Left lobe of liver (tissue), 2 donors: ENCODE data around the gene PYDC1. TPM values are rescaled to one million over a fixed set of nuclear protein-coding genes. Genes with fewer than 3 reads are reported as not detected.
"Not testable (repeated sequence)": the region's sequence is repeated elsewhere in the genome, so short reads cannot be mapped to it uniquely, and the experiment has no call there.

Experiments
- ATAC-seq: fragments of 200-7000 bp; cut with Tn5 transposase; one replicate; pipeline ENCODE4 v1.9.1; 2020; ENCODE audit warnings: mild to moderate bottlenecking, moderate library complexity
- DNase-seq: peaks from one replicate; pipeline ENCODE4 v3.0.0-alpha.2; 2020; ENCODE audit warnings: low spot score
- total RNA-seq: library from RNA; stranded (reverse); gene quantifications from one replicate; pipeline ENCODE4 v1.2.1, GENCODE V29; 2021
- donor health status: DM: no; HTN: no; CAD: no; lungs with moderate emphysema.
- donor health status: DM: no; HTN: yes; CAD: no.

Gene PYDC1
- total RNA-seq = not detected

DNA sequence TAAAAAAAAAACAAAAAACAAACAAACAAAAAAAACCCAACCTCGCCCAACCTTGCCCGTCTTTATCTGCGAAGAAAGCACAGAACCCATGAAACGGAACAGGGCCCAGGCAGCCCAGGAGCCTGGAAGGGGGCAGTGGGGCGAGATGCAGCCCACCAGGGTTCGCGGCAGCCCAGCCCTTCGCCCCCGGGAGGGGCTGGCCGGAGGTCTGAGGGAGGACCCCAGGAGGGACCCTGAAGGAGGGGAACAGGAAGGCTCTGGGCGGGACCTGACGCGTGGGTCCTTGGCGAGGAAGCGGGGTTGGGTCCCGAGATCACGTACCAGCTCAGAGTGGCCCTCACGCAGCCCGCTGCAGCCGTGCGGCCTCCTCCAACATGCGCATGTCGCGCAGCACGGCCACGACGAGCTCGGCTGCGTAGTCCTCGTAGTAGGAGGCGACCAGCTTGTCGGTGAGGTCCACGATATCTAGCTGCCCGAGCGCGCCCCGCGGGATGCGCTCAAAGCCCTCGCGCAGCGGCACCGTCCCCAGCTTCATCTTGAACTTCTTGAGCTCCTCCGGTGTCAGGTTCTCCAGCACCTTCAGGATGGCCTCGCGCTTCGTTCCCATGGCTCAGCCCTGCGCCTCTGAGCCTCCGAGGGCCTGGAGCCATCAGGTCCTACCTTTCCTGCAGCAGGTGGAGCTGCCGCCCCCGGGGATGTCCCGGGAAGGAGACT is at the start of gene PYDC1:
Gene PYDC1, minus strand, starts transcription at position 714 of the 714 bp plus-strand sequence. Its CDS starts 107 bp downstream, at position 607.
- DNase-seq (no peak), ATAC-seq (no peak)

DNA sequence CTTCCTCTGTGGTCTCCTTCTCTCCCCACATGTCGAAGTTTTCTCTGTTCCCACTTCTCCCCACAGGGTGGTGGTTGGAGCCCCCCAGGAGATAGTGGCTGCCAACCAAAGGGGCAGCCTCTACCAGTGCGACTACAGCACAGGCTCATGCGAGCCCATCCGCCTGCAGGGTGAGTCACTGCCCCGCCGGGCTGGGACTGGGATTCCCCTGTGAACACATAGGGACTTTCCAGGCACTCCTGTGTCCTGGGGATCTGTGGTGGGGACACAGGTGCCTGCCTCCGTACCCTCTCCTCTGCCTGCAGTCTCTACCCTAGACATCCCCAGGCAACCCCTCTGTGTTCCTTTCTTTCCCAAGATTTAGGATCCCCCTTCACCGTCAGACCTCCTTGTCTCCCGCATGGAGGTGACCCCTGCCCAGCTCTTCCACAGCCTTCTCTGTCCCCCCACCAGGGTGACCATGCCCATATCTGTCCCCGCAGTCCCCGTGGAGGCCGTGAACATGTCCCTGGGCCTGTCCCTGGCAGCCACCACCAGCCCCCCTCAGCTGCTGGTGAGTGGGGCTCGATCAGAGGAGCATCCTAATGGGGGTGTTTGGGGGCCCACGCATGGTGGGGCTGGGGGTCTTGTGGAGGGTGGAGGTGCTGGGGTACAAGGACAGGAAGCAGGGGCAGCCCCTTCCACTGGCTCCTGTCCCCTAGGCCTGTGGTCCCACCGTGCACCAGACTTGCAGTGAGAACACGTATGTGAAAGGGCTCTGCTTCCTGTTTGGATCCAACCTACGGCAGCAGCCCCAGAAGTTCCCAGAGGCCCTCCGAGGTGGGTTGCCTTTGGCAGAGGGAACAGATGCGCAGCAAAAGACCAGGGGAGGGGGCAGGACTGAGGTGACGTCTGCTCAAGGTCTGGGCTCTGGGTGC is 48.7 kb upstream of the PYDC1 start:
- no peak for ATAC-seq
- peak; percentile 40 for DNase-seq

DNA sequence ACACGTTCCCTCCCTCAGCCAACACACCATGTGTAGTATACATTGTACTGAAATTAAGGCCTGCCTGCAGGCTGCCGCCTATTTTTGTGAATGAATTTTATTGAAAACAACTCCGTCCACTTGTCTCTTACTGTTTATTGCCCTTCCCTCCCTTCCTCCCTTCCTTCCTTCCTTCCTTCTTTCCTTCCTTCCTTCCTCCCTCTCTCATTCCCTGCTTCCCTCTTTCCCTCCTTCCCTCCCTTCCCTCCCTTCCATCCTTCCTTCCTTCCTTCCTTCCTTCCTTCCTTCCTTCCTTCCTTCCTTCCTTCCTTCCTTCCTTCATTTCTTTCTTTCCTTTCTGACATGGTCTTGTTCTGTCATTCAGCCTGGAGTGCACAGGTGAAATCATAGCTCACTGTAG is 45.1 kb upstream of the PYDC1 start:
- no peak for DNase-seq
- ATAC-seq = no peak

DNA sequence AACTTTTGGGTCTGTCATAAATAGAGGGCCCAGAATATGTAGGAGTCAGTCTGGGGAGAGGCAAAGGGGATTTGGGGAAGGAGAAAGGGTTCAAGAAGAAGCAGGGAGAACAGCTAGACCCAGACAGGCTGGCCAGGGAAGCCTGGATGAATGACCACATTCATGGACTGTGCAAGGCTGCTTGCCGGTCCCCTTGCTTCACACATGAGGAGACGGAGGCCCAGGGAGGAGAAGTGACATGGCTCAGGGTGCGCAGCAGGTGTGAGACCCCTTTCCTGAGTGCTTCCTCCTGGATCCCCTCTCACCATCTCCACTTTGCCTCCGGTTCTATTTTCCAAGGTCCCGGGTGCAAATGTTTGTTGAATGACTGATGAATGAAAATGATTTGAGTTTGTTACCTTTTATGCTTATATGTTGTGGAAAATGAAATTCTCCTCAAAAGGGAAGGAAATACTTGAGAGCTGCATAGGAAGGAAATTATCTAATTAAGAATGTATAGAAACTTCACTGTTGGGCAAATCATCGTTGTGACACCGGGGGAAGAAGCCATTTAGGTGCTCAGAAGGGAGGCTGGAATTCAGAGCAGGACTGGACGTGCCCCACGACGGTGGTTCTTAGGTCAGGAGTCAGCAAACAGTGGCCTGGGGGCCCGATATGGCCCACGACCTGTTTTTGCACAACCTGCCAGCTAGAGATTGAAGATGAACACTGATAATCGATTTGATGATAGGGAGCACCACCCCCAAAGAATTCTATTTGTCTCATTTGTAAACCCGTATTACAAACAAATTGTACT is 43.4 kb upstream of the PYDC1 start:
- ATAC-seq = no peak

DNA sequence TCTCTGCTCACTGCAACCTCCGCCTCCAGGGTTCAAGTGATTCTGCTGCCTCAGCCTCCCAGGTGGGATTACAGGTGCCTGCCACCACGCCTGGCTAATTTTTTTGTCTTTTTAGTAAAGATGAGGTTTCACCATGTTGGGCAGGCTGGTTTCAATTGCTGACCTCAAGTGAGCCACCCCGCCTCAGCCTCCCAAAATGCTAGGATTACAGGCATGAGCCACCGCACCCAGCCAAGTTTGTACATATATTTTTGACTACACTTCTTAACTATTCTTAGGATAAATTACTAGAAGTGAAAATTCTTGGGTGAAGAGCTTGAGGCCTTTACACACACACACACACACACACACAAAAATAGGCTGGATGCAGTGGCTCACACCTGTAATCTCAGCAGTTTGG is 41.4 kb upstream of the PYDC1 start:
- ATAC-seq = no peak
- DNase-seq = no peak

More for the DNA sequence above, 43.4 kb upstream of the PYDC1 start:
- DNase-seq = no peak

DNA sequence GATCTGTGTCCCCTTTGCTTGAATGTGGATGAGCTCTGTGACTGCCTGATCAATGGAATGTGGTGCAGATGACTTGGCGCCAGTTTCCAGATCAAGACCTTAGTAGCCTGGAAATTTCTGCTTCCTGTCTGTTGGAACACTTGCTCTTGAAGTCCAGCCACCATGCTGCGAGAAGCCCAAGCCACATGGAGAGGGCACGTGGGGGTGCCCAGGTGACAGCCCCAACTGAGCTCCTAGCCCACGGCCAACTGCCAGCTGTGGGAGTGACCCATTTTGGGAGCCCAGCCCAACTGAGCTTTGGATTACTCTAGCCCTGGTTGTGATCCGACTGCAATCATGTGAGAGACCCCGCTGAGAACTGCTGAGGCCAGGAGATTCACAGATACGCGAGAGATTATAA is 39.5 kb upstream of the PYDC1 start:
- DNase-seq (no peak), ATAC-seq (no peak)

DNA sequence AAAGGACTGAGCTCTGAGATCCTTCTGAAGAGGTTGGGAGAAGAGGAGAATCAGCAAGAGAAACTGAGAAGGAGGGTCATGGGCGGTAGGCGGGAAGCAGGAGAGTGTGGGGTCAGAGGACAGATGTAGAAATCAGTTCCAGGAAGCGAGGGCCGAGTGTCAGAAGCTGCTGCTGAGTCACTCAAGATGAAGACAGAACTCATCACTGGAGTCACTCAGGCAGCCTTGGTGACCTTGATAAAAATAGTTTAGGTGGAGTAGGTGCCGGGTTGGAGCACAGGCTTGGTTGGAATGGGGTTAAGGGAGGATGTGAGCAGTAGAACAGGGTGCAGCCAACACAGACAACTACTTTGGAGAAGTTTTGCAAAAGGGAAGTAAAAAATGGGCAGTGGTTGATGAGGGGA is 36.7 kb upstream of the PYDC1 start:
- ATAC-seq = peak; percentile 55

DNA sequence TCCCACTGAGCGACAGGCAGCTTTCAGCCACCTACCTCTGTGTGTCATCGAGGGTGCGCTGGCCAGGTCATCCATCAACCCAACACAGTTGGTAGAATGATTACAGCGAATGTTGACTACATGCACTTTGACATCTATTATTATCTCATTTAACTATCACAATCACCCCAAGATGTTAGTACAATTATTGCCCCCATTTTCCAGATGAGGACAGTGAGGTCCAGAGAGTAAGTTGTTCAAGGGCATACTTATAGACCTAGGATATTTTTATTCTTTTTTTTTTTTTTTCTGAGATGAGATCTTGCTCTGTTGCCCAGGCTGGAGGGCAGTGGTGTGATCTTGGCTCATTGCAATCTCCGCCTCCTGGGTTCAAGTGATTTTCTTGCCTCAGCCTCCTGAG is 34.5 kb upstream of the PYDC1 start:
- ATAC-seq (no peak), DNase-seq (no peak)

More for the DNA sequence above, 36.7 kb upstream of the PYDC1 start:
- DNase-seq = peak; percentile 49

DNA sequence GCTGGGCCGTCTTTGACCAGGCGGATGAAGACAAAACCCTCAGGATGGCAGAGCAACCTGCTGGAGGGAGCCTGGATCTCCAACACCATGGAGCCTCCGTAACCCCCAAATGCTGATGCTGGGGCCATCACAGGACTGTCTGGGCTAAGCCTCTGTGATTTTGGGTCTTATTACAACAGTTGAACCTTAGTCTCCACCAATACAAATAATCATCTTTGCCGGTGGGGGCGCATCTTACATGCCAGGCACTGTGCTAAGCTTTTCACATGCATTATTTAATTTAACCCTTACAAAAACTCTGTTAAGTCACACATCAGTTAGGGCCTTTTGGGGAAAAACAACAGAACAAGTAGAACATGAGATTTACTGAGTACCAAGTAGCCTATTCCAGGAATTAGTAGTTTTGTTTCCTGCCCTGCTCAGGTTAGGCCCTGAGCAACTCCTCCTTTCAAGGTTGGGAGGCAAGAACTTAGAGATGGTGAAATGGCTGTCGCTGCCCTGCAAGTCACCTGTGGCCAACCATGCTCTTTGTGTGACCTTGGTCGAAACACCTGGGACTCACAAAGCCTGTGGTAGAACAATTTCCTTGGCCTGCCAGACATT is 33.9 kb upstream of the PYDC1 start:
- ATAC-seq (no peak), DNase-seq (no peak)

DNA sequence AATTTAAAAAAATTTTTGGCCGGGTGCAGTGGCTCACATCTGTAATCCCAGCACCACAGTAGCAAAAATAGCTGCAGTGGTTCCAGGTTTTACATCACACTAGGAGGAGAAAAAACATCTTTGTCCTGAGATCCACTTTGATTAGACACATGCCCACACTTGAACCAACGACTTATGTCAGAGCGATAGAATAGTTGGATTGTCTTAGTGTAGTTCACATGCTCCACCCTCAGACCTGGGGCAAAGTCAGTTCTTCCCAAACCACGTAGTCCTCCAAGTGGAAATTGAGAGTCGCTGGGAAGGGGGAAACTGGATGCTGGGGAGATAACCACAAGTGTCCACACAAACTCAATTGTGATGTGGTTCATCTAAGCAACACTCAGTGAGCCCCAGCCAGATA is 31.4 kb upstream of the PYDC1 start:
- ATAC-seq = no peak
- no peak for DNase-seq

DNA sequence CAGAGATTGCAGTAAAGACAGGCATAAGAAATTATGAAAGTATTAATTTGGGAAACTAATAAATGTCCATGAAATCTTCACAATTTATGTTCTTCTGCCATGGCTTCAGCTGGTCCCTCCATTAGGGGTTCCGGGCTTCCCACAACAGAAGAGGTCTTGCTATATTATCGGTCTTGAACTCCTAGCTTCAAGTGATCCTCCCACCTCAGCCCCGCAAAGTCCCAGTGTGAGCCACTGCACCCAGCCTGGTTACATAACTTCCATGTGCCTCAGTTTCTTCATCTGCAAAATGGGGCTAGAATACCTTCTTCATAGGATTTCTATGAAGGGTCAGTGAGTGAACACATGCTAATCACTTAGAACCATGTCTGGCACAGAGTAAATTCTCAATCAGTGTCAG is 29.4 kb upstream of the PYDC1 start:
- DNase-seq (no peak), ATAC-seq (no peak)

DNA sequence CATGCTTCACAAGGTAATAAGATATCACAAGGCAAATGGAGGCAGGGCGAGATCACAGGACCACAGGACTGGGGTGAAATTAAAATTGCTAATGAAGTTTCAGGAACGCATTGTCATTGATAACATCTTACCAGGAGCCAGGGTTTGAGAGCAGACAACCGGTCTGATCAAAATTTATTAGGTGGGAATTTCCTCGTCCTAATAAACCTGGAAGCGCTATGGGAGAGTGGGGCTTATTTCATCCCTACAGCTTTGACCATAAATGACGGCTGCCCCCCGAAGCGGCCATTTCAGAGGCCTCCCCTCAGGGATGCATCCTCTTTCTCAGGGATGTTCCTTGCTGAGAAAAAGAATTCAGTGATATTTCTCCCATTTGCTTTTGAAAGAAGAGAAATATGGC is 28.7 kb upstream of the PYDC1 start:
- ATAC-seq, DNase-seq: not testable (repeated sequence)

DNA sequence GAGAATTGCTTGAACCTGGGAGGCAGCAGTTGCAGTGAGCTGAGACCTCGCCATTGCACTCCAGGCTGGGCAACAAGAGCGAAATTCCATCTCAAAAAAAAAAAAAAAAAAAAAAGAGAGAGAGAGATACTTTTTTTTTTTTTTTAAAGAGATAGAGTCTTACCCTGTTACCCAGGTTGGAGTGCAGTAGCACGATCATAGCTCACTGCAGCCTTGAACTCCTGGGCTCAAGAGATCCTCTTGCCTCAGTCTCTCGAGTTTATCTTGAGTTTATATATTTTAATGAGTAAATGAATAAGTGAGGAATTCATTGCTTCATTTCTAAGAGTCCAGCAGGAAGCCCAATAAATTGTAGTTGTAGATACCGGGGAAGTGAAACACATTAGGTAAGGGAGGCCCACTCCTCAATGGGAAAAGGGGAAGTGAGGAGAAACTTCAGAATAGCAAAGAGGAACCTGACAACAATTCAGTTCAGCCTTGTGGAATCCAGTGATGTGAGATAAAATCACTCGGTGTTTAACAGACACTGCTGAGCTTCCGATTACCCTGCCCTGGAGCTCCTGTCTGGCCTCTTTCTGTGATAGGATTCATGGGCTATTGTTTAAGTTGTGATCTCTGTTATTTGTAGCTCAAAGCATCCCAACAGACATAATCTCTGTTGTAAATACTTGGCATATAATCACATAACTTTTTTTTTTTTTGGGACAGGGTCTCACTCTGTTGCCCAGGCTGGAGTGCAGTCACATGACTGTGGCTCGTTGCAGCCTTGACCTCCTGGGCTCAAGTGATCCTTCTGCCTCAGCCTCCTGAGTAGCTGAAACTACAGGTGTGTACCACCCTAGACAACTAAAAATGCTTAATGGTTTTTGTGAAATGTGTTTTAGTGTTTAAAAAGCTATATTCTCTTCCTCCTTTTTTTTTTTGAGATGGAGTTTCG is 27.1 kb upstream of the PYDC1 start:
- ATAC-seq = no peak
- no peak for DNase-seq

DNA sequence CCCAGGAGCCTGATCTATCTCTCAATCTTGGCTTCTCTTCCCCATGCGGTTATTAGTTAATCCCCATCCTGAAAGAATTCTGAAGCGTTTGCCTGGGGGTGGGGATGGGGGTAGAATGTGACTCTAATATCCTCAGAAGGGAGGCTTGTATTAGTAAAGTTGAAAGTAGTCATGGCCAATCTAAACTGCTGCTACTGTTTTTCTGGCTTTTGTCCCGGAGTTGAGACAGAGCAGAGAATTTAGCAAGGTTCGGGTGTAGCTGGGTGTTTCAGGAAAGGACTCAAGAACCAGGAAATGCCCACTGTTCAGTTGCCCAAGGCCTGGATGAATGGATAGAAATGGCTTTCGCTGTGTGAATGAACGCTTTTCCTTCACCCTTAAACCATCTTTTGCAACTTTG is 25.3 kb upstream of the PYDC1 start:
- DNase-seq (no peak), ATAC-seq (no peak)

DNA sequence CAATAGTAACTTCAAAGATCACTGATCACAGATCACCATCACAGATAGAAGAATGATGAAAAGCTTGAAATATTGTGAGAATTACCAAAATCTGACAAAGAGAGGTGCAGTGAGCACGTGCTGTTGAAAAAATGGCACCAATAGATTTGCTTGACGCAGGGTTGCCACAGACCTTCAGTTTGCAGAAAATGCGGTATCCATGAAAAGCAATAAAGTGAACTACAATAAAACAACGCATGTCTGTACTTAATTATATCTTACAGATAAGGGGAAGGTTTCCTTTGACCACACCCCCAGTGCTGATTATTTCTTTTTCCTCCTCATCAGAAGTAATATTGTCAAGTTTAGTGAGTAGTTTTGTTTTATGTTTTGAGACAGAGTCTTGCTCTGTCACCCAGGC is 21.1 kb upstream of the PYDC1 start:
- ATAC-seq (no peak), DNase-seq (no peak)

DNA sequence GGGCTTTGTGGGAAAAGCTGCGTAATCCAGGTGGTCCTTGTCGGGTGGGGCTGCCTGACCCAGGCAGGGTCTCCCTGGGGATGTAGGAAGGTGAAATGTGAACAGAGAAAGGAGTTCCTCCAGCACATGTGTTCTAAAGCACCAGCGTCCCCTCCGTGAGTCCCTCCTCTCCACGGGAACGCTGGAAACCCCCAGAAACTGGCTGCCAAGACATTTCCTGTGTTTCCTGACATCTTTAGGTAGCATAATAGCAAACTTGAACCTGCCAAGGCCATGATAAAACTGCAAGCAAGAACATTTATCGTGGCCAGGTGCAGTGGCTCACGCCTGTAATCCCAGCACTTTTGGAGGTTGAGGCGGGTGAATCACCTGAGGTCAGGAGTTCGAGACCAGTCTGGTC is 12.6 kb upstream of the PYDC1 start:
- ATAC-seq (no peak), DNase-seq (no peak)

DNA sequence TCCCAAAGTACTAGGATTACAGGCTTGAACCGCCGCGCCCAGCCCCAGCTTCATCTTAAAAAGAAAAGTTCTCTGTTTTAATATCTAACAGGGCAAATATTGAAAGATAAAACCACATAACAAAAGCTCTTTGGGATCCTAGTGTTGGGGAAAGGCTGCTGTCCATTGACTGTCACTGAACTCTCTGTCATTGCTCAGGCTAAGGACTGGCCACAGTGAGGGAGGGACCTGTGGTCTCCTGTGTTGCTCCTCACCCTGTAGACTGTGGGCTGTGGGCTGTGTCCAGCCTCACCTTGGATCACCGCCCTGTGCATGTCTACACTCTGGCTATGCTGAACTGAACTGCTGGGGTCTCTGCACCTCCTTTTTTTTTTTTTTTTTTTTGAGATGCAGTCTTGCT is 11.3 kb upstream of the PYDC1 start:
- DNase-seq (no peak), ATAC-seq (no peak)

DNA sequence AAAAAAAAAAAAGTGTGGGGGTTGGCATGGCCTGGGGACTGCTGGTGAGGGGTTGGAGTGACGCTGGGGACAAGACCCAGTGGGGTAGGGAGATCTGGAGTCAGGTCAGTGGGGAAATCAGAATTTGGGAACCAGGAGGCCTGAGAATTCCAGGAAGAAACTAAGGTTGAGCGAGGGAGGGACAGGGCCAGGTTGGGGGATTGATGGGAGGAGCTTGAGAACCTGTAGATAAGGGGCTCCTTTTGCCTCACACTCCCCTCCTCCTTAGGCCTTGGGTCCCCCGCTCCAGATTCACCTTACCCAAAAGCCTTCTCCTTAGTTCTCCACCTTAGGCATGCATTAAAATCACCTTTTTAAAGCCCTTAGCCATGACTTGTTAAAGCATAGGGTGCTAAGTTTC is 8.3 kb upstream of the PYDC1 start:
- ATAC-seq = no peak
- no peak for DNase-seq

DNA sequence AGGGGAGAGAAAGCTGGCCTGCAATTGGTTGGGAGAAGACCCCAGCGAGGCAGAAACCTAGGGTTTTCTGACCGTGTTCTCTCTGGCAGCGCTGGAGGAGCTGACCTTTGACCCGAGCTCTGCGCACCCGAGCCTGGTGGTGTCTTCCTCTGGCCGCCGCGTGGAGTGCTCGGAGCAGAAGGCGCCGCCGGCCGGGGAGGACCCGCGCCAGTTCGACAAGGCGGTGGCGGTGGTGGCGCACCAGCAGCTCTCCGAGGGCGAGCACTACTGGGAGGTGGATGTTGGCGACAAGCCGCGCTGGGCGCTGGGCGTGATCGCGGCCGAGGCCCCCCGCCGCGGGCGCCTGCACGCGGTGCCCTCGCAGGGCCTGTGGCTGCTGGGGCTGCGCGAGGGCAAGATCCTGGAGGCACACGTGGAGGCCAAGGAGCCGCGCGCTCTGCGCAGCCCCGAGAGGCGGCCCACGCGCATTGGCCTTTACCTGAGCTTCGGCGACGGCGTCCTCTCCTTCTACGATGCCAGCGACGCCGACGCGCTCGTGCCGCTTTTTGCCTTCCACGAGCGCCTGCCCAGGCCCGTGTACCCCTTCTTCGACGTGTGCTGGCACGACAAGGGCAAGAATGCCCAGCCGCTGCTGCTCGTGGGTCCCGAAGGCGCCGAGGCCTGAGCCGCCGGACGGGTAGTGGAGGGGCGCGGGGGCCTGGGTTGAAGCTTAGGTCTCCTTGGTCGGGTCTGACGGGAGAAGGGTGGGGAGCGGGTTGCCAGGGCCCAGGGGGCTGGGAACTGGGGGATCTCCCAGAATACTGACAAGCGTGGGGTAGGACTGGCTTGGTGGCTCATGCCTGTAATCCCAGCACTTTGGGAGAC is 7.4 kb upstream of the PYDC1 start:
- DNase-seq (no peak), ATAC-seq (no peak)
